ENCODE results near the gene EXTL1. TPM values are rescaled to one million over a fixed set of nuclear protein-coding genes. Genes with fewer than 3 reads are reported as not detected.

The EXTL1 gene, protein sequence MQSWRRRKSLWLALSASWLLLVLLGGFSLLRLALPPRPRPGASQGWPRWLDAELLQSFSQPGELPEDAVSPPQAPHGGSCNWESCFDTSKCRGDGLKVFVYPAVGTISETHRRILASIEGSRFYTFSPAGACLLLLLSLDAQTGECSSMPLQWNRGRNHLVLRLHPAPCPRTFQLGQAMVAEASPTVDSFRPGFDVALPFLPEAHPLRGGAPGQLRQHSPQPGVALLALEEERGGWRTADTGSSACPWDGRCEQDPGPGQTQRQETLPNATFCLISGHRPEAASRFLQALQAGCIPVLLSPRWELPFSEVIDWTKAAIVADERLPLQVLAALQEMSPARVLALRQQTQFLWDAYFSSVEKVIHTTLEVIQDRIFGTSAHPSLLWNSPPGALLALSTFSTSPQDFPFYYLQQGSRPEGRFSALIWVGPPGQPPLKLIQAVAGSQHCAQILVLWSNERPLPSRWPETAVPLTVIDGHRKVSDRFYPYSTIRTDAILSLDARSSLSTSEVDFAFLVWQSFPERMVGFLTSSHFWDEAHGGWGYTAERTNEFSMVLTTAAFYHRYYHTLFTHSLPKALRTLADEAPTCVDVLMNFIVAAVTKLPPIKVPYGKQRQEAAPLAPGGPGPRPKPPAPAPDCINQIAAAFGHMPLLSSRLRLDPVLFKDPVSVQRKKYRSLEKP
- not detected in 2 replicates for total RNA-seq

DNA sequence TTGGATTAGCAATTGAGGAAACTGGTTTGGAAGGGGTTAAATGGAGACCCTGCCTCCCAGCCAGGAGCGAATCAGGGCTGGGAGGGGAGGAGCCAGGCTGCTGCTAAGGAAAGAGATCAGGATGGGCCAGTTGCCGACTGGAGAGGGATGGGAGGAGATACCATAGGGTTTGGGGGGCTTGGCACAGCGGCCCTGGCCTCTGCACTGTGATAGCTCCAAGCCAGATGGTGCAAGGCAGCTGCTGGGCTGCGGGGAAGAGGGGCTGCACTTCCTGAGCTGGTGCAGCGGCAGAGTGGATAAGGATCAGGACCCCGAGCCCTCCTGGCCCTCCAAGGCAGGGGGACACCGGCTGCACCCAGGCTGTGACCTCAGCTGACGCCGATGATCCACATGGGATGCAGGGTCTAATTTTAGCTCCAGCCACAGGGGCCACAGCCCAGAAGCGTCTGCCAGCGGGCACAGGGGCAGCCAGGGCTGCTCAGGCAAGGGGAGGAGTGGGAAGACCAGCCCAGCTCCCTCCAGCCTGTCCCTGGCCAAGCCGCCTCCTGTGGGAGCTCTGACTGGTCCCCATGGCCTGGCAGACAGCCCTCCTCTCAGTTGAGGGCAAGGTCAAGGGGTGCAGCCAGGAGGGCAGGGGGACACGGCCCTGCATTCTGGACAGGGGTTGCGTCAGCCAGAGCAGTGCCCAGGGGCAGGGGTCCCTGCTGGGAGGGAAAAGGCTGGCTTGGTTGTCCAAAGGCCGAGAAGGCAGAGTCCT, at the start of gene EXTL1:
Gene EXTL1, plus strand, starts transcription at position 129 of the 757 bp plus-strand sequence. CDS start 872 bp downstream, outside the sequence.
- H3K36me3 ChIP-seq (ENCODE audit: control insufficient read depth, insufficient read depth, low read length), result no peaks in the 10 kb centered on the region
- TF ChIP-seq, protein P1, sequence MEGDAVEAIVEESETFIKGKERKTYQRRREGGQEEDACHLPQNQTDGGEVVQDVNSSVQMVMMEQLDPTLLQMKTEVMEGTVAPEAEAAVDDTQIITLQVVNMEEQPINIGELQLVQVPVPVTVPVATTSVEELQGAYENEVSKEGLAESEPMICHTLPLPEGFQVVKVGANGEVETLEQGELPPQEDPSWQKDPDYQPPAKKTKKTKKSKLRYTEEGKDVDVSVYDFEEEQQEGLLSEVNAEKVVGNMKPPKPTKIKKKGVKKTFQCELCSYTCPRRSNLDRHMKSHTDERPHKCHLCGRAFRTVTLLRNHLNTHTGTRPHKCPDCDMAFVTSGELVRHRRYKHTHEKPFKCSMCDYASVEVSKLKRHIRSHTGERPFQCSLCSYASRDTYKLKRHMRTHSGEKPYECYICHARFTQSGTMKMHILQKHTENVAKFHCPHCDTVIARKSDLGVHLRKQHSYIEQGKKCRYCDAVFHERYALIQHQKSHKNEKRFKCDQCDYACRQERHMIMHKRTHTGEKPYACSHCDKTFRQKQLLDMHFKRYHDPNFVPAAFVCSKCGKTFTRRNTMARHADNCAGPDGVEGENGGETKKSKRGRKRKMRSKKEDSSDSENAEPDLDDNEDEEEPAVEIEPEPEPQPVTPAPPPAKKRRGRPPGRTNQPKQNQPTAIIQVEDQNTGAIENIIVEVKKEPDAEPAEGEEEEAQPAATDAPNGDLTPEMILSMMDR (IDR thresholded peaks at IDR 0.05; ENCODE audit: insufficient read depth, low read length, severe bottlenecking), result no peak
- H3K27me3 ChIP-seq (ENCODE audit: control insufficient read depth, insufficient read depth, low read length), result peaks cover 3% of the 10 kb centered on the region
- FAIRE-seq (no peak), DNase-seq (ENCODE audit: low read depth) (no peak)
- no peak within 1 kb of the TSS for H3K4me3 ChIP-seq (ENCODE audit: low read depth, low read length)

GRCh38 chr1:25971811-25972180, 49.8 kb upstream of the EXTL1 start:
- DNase-seq (ENCODE audit: low read depth) (no peak), FAIRE-seq (no peak)
- Histone ChIP-seq H3K4me3 (ENCODE audit: low read depth, low read length) (no peak overlapping the region), H3K36me3 (ENCODE audit: control insufficient read depth, insufficient read depth, low read length) (peaks cover 15% of the 10 kb centered on the region), H3K27me3 (ENCODE audit: control insufficient read depth, insufficient read depth, low read length) (no peaks in the 10 kb centered on the region)
- TF ChIP-seq, protein P1 (IDR thresholded peaks at IDR 0.05; ENCODE audit: insufficient read depth, low read length, severe bottlenecking), result no peak

GRCh38 chr1:25973610-25974321, 47.8 kb upstream of the EXTL1 start:
- FAIRE-seq (peak; percentile 40), DNase-seq (ENCODE audit: low read depth) (no peak)
- TF ChIP-seq, protein P1 (IDR thresholded peaks at IDR 0.05; ENCODE audit: insufficient read depth, low read length, severe bottlenecking), result no peak
- no peaks in the 10 kb centered on the region for H3K27me3 ChIP-seq (ENCODE audit: control insufficient read depth, insufficient read depth, low read length)
- no peak overlapping the region for H3K4me3 ChIP-seq (ENCODE audit: low read depth, low read length)
- H3K36me3 ChIP-seq (ENCODE audit: control insufficient read depth, insufficient read depth, low read length), result peaks cover 15% of the 10 kb centered on the region

GRCh38 chr1:25977801-25978200, 43.8 kb upstream of the EXTL1 start:
- Histone ChIP-seq H3K4me3 (ENCODE audit: low read depth, low read length) (no peak overlapping the region), H3K36me3 (ENCODE audit: control insufficient read depth, insufficient read depth, low read length) (peaks cover 16% of the 10 kb centered on the region), H3K27me3 (ENCODE audit: control insufficient read depth, insufficient read depth, low read length) (no peaks in the 10 kb centered on the region)
- TF ChIP-seq, protein P1 (IDR thresholded peaks at IDR 0.05; ENCODE audit: insufficient read depth, low read length, severe bottlenecking), result no peak
- FAIRE-seq, result peak; percentile 32
- no peak for DNase-seq (ENCODE audit: low read depth)

DNA sequence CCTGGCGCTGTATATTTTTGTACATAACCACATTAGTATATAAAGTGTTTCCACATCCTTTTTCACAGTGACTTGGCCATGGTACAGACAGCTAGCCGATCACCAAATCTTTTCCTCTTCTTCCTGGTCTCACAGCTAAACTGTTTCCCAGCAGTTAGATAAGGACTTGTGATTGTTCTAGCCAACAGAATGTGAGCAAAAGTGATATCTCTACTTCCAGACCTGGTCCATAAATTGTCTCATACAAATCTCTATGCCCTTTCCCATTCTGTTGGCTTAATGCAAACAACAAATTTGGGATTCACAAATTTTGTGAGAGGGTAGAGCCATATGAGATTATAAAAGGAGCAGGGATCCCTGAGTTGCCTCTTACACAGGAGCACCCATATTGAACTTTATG, 43.2 kb upstream of the EXTL1 start:
- H3K36me3 ChIP-seq (ENCODE audit: control insufficient read depth, insufficient read depth, low read length), result peaks cover 15% of the 10 kb centered on the region
- no peak for DNase-seq (ENCODE audit: low read depth)
- TF ChIP-seq, protein P1 (IDR thresholded peaks at IDR 0.05; ENCODE audit: insufficient read depth, low read length, severe bottlenecking), result no peak

More for the DNA sequence above, 43.2 kb upstream of the EXTL1 start:
- no peak for FAIRE-seq
- no peak overlapping the region for H3K4me3 ChIP-seq (ENCODE audit: low read depth, low read length)
- no peaks in the 10 kb centered on the region for H3K27me3 ChIP-seq (ENCODE audit: control insufficient read depth, insufficient read depth, low read length)

Data from bronchial epithelial cell (primary cell).